Muscle of leg (tissue), 11 donors: ENCODE results near the gene PTGES2. TPM values are rescaled to one million over a fixed set of nuclear protein-coding genes. Genes with fewer than 3 reads are reported as not detected.
A peak's percentile ranks its signal among the peaks of the same experiment; 100 is the strongest.

Source experiments
- DNase-seq: peaks from one replicate; pipeline ENCODE4 v3.0.0; 2013
- H3K27ac ChIP-seq: one replicate; pipeline ENCODE4 v1.5.1; 2013; ENCODE audit warnings: mild to moderate bottlenecking, low read length, control low read depth
- H3K27me3 ChIP-seq: one replicate; pipeline ENCODE4 v1.6.1; 2013; ENCODE audit warnings: low read length; ENCODE audit not compliant: control insufficient read depth, insufficient read depth
- H3K36me3 ChIP-seq: one replicate; pipeline ENCODE4 v1.6.1; 2013; ENCODE audit warnings: low read length; ENCODE audit not compliant: control insufficient read depth, insufficient read depth
- H3K4me1 ChIP-seq: one replicate; pipeline ENCODE4 v1.6.1; 2013; ENCODE audit warnings: low read length; ENCODE audit not compliant: control insufficient read depth, insufficient read depth
- H3K4me3 ChIP-seq: one replicate; pipeline ENCODE4 v1.5.1; 2013; ENCODE audit warnings: low read length, control low read depth
- H3K9me3 ChIP-seq: replicated peaks from 2 replicates; pipeline ENCODE4 v1.6.1; 2013; ENCODE audit warnings: low read depth, low read length; ENCODE audit not compliant: control insufficient read depth
- WGBS: methylation state at CpG from one replicate; pipeline ENCODE4 v1.1.5; 2013; ENCODE audit warnings: missing lambda C conversion rate; ENCODE audit not compliant: insufficient coverage; 5-methylcytosine and 5-hydroxymethylcytosine counted together
- polyA plus RNA-seq, 8 donors: library from polyadenylated mRNA; unstranded; fragments of 120-200 nt; gene quantifications; one replicate each; pipeline versions ENCODE4 v1.2.1 to v1.2.3, GENCODE V29; 2013; ENCODE audit warnings: inconsistent platforms in 1 of 8, low replicate concordance in 1 of 8; ENCODE audit not compliant: insufficient read length in 8 of 8, insufficient read depth in 1 of 8
- total RNA-seq: library from RNA; stranded (reverse); fragments of 120-200 nt; gene quantifications from one replicate; pipeline ENCODE4 v1.2.4, GENCODE V29; 2013

Gene PTGES2
- total and polyA plus RNA-seq, 9 donors = 30.1 to 45.3 (median 41.3) TPM

- no peak for DNase-seq
- H3K4me3 ChIP-seq = no peak overlapping the region
- 48% methylated on average over 4 of the region's 14 CpGs for WGBS
- H3K4me1 ChIP-seq = peaks cover 10% of the 10 kb centered on the region
- H3K9me3 ChIP-seq = no peaks in the 10 kb centered on the region
- H3K27me3 ChIP-seq = no peaks in the 10 kb centered on the region
- H3K27ac ChIP-seq = no peak overlapping the region
- peaks cover 74% of the 10 kb centered on the region for H3K36me3 ChIP-seq
Observed at GRCh38 chr9:128164307-128164885, 36.9 kb upstream of the PTGES2 start.

- Histone ChIP-seq H3K27me3 (no peaks in the 10 kb centered on the region), H3K36me3 (peaks cover 67% of the 10 kb centered on the region), H3K4me1 (peaks cover 13% of the 10 kb centered on the region), H3K27ac (no peak overlapping the region), H3K9me3 (no peaks in the 10 kb centered on the region), H3K4me3 (no peak overlapping the region)
- WGBS = 95% methylated on average over 6 of the region's 10 CpGs
- no peak for DNase-seq
Observed at GRCh38 chr9:128163523-128164306, 36.2 kb upstream of the PTGES2 start.

DNA sequence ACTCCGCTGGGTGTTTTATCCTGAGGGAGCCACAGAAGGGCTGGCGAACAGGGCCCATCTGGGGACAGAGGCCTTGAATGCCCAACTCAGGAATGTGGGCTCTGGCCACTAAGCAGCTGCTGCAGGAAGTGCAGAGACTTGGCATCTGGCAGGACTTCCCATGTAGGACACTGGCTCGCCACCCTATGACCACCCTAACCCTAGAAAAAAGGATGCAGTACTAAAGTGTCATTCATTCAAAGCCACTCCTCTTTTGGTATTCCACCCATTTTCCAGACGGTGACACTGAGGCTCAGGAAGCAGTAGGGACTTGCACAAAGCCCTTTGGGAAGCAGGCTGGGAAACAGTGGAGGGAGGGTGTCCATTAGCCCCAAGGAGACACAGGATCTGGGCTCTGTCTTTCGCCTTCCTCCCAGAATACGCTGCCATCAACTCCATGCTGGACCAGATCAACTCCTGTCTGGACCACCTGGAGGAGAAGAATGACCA is 35.5 kb upstream of the PTGES2 start:
- Histone ChIP-seq H3K36me3 (peaks cover 61% of the 10 kb centered on the region), H3K9me3 (no peaks in the 10 kb centered on the region), H3K4me3 (no peak overlapping the region), H3K27ac (no peak overlapping the region), H3K27me3 (no peaks in the 10 kb centered on the region), H3K4me1 (peaks cover 13% of the 10 kb centered on the region)
- 97% methylated on average over 3 of the region's 6 CpGs for WGBS
- DNase-seq = no peak

DNA sequence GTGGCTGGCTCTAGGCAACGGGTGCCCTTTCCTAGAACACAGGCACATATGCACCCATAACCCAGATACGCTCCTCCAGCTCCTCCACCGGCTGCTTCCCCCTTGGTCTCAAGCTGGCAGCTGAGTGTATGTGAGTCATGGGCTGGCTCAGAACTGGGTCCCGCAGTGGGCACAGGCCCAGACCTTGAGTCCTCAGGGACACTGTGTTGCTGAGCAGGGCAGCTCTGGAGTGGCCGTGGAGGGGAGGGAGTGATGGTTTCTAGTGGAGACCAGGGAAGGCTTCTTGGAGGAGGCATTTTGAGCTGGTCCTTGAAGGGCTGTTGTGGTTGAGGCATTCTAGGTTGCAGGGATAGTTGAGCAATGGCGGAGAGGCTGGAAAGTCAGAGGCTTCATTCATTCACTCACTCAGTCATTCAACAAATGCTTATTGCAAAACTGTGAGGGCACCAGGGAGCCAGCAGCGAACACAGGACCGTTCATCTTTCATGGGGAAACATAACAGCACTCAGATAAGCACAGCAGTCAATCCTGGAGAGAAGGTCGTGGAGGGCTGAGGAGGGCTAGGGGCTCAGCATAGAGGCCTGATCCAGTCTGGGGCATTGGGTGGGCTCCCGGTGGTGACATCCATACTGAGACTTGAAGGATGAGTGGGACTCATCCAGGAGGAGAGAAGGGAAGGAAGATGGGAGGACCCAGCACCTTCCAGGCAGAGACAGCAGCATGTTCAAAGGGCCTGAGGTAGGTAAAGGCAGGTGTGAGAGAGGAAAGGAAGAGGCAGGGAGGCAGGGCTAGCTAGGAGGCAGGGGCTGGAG is 34.9 kb upstream of the PTGES2 start:
- WGBS = 77% methylated on average over 5 of the region's 10 CpGs
- H3K27me3 ChIP-seq = no peaks in the 10 kb centered on the region
- H3K4me3 ChIP-seq = no peak overlapping the region
- H3K36me3 ChIP-seq = peaks cover 55% of the 10 kb centered on the region
- no peak for DNase-seq
- H3K27ac ChIP-seq = no peak overlapping the region
- peaks cover 13% of the 10 kb centered on the region for H3K4me1 ChIP-seq
- no peaks in the 10 kb centered on the region for H3K9me3 ChIP-seq

DNA sequence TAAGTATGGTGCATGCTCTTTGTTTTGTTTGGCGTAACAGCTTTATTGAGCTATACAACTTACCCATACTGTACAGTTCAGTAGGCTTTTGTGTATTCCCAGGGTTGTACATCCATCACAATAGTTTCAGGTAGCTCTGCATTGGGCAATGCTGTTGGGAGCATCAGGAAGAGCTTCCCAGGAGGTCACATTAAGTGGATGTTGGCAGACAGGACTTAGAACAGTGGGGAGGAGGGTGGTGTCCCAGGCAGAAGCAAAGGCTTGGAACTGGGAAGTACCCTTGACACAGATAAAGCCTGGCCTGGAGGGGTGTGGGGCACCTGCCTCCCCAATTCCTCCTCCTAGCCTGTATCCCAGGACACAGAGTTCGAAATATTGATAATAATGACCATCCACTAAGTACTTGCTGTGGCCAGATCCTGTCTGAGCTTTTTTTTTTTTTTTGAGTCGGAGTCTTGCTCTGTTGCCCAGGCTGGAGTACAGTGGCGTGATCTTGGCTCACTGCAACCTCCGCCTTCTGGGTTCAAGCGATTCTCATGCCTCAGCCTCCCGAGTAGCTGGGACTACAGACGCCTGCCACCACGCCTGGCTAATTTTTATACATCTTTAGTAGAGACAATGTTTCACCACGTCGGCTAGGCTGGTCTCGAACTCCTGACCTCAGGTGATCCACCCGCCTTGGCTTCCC is 33.8 kb upstream of the PTGES2 start:
- H3K36me3 ChIP-seq = peaks cover 44% of the 10 kb centered on the region
- 85% methylated on average over 10 of the region's 13 CpGs for WGBS
- peaks cover 13% of the 10 kb centered on the region for H3K4me1 ChIP-seq
- H3K4me3 ChIP-seq = no peak overlapping the region
- no peaks in the 10 kb centered on the region for H3K9me3 ChIP-seq
- H3K27me3 ChIP-seq = no peaks in the 10 kb centered on the region
- no peak for DNase-seq
- no peak overlapping the region for H3K27ac ChIP-seq

GRCh38 chr9:128160603-128160987 is 33.1 kb upstream of the PTGES2 start:
- DNase-seq = peak; percentile 35
- 2% methylated on average over 17 of the region's 23 CpGs for WGBS
- Histone ChIP-seq H3K4me1 (peaks cover 13% of the 10 kb centered on the region), H3K36me3 (peaks cover 37% of the 10 kb centered on the region), H3K4me3 (peak overlapping the region; percentile 83), H3K27me3 (no peaks in the 10 kb centered on the region), H3K27ac (peak overlapping the region; percentile 42), H3K9me3 (no peaks in the 10 kb centered on the region)

DNA sequence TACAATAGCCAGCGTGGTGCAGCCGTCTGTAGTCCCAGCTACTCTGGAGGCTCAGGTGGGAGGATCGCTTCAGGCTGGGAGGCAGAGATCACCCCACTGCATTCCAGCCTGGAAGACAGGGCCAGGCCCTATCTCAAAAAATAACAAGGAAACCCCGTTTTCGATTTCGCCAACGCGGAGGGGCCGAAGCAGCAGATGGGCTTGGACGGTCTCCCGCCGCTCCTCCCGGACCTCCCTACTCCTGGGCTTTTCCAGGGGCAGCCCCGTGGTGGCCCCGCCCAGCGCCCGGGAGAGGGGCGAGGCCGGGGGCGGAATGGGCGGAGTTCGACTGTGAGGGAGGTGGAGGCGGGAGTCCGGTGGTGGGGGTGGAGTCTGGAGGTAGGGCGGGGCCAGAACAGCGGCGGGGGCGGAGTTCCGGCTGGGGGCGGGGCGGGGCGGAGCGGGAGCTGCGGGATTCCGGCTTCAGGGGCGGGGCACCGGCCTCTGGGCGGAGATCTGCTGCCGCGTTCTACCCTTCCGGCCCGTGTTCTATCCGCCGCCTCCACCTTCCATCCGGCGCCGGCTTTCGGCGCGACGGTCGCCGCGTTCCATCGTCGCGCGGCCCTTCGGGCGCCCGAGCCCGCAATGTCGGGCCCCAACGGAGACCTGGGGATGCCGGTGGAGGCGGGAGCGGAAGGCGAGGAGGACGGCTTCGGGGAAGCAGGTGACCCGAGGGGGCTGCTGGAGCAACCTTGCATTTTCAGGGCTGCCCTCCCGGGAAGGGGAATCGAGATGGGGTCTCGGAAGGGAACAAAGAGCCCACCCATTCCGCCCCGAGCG is 32.5 kb upstream of the PTGES2 start, which contains the start of gene BBLN:
TSS of gene BBLN (plus strand) at position 482 of the 819 bp plus-strand sequence. CDS start at position 625, 143 bp downstream.
- under 1% methylated on average over 65 of the region's 77 CpGs for WGBS
- peak within 1 kb of the TSS; percentile 88 for H3K27ac ChIP-seq
- peaks cover 33% of the 10 kb centered on the region for H3K36me3 ChIP-seq
- H3K27me3 ChIP-seq = no peaks in the 10 kb centered on the region
- H3K4me1 ChIP-seq = peaks cover 13% of the 10 kb centered on the region
- peak; percentile 97 for DNase-seq
- H3K4me3 ChIP-seq = peak within 1 kb of the TSS; percentile 83
- H3K9me3 ChIP-seq = no peaks in the 10 kb centered on the region

DNA sequence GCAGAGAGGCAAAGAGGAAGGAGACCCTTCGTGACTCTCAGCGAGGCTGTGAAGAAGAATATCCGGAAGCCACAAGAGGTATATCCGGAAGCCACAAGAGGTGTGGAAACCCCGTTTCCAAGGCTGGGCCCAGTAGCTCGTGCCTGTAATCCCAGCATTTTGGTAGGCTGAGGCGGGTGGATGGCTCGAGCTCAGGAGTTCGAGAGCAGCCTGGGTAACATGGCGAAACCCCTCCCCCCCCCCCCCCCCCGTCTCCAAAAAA is 31.9 kb upstream of the PTGES2 start:
- no peaks in the 10 kb centered on the region for H3K9me3 ChIP-seq
- peak; percentile 57 for DNase-seq
- H3K27ac ChIP-seq = peak overlapping the region; percentile 88
- 52% methylated on average over 6 of the region's 11 CpGs for WGBS
- peaks cover 27% of the 10 kb centered on the region for H3K36me3 ChIP-seq
- no peaks in the 10 kb centered on the region for H3K27me3 ChIP-seq
- peak overlapping the region; percentile 63 for H3K4me3 ChIP-seq
- H3K4me1 ChIP-seq = peaks cover 13% of the 10 kb centered on the region

DNA sequence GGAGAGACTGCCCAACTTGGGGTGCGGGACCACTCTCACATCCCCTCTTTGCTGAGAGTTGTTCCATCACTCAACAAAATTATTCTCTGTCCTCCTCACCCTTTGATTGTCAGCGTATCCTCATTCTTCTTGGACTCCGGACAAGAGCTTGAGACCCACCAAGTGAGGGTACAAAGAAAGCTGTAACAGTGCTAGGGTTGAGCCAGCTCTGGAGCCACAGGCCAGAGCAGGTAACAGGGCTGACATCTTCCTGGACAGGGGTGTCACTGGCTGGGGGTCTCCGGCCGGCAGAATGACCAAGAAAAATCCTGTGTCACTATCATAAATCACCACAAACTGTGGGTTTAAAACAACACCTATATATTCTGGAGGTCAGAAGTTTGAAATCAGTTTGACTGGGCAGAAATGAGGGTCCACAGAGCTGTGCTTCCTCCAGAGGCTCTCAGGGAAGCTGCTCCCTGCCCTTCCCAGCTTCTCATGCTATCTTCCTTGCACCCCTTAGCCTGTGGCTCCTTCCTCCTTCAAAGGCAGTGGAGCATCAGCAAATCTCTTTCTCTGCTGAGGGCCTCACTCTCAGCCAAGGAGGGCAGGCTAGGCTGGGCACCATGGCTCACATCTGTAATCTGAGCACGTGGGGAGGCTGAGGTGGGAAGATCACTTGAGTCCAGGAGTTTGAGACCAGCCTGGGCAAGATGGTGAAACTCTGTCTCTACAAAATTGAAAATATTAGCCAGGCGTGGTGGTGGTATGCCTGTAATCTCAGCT is 28.4 kb upstream of the PTGES2 start:
- WGBS = 80% methylated on average over 1 of the region's 7 CpGs
- no peak for DNase-seq

More for the DNA sequence above, 28.4 kb upstream of the PTGES2 start:
- Histone ChIP-seq H3K4me3 (no peak overlapping the region), H3K27me3 (peaks cover 5% of the 10 kb centered on the region), H3K27ac (no peak overlapping the region), H3K9me3 (no peaks in the 10 kb centered on the region), H3K36me3 (no peaks in the 10 kb centered on the region), H3K4me1 (peaks cover 13% of the 10 kb centered on the region)
